ENCODE data around the gene SMURF2.

The SMURF2 gene

GRCh38 chr17:64630309-64631223 is 31.5 kb downstream of the SMURF2 start:
- no peak overlapping the region for H3K4me3 ChIP-seq (ENCODE audit: low read length)
- WGBS (ENCODE audit: insufficient coverage, insufficient read length), result no CpG with 5 or more reads among the region's 6 CpGs
- no peak for DNase-seq (ENCODE audit: low read depth, low spot score)
- no peaks in the 10 kb centered on the region for H3K9me3 ChIP-seq (ENCODE audit: control insufficient read depth, insufficient read depth, low read length)
- H3K4me1 ChIP-seq (ENCODE audit: control insufficient read depth, insufficient read depth, low read length), result no peaks in the 10 kb centered on the region
- H3K36me3 ChIP-seq (ENCODE audit: control insufficient read depth, insufficient read depth, low read length), result no peaks in the 10 kb centered on the region
- H3K27ac ChIP-seq (ENCODE audit: low read length), result no peak overlapping the region
- no peaks in the 10 kb centered on the region for H3K27me3 ChIP-seq (ENCODE audit: control insufficient read depth, insufficient read depth, low read length)

GRCh38 chr17:64628641-64629040 is 33.5 kb downstream of the SMURF2 start:
- Histone ChIP-seq H3K27ac (ENCODE audit: low read length) (no peak overlapping the region), H3K36me3 (ENCODE audit: control insufficient read depth, insufficient read depth, low read length) (no peaks in the 10 kb centered on the region), H3K4me1 (ENCODE audit: control insufficient read depth, insufficient read depth, low read length) (no peaks in the 10 kb centered on the region), H3K9me3 (ENCODE audit: control insufficient read depth, insufficient read depth, low read length) (no peaks in the 10 kb centered on the region), H3K27me3 (ENCODE audit: control insufficient read depth, insufficient read depth, low read length) (no peaks in the 10 kb centered on the region), H3K4me3 (ENCODE audit: low read length) (no peak overlapping the region)
- no peak for DNase-seq (ENCODE audit: low read depth, low spot score)
- no CpG with 5 or more reads among the region's 1 CpG for WGBS (ENCODE audit: insufficient coverage, insufficient read length)

GRCh38 chr17:64627797-64628196 is 34.3 kb downstream of the SMURF2 start:
- Histone ChIP-seq H3K27me3 (ENCODE audit: control insufficient read depth, insufficient read depth, low read length) (no peaks in the 10 kb centered on the region), H3K9me3 (ENCODE audit: control insufficient read depth, insufficient read depth, low read length) (no peaks in the 10 kb centered on the region), H3K4me1 (ENCODE audit: control insufficient read depth, insufficient read depth, low read length) (no peaks in the 10 kb centered on the region), H3K36me3 (ENCODE audit: control insufficient read depth, insufficient read depth, low read length) (no peaks in the 10 kb centered on the region), H3K27ac (ENCODE audit: low read length) (no peak overlapping the region), H3K4me3 (ENCODE audit: low read length) (no peak overlapping the region)
- no peak for DNase-seq (ENCODE audit: low read depth, low spot score)
- no CpG with 5 or more reads among the region's 5 CpGs for WGBS (ENCODE audit: insufficient coverage, insufficient read length)

GRCh38 chr17:64626827-64627226 is 35.3 kb downstream of the SMURF2 start:
- H3K36me3 ChIP-seq (ENCODE audit: control insufficient read depth, insufficient read depth, low read length), result no peaks in the 10 kb centered on the region
- H3K4me3 ChIP-seq (ENCODE audit: low read length), result no peak overlapping the region
- no peak overlapping the region for H3K27ac ChIP-seq (ENCODE audit: low read length)
- DNase-seq (ENCODE audit: low read depth, low spot score), result no peak
- H3K27me3 ChIP-seq (ENCODE audit: control insufficient read depth, insufficient read depth, low read length), result no peaks in the 10 kb centered on the region
- no peaks in the 10 kb centered on the region for H3K9me3 ChIP-seq (ENCODE audit: control insufficient read depth, insufficient read depth, low read length)
- no peaks in the 10 kb centered on the region for H3K4me1 ChIP-seq (ENCODE audit: control insufficient read depth, insufficient read depth, low read length)
- no CpG with 5 or more reads among the region's 3 CpGs for WGBS (ENCODE audit: insufficient coverage, insufficient read length)

GRCh38 chr17:64625541-64625940 is 36.6 kb downstream of the SMURF2 start:
- Histone ChIP-seq H3K27me3 (ENCODE audit: control insufficient read depth, insufficient read depth, low read length) (no peaks in the 10 kb centered on the region), H3K36me3 (ENCODE audit: control insufficient read depth, insufficient read depth, low read length) (no peaks in the 10 kb centered on the region), H3K9me3 (ENCODE audit: control insufficient read depth, insufficient read depth, low read length) (no peaks in the 10 kb centered on the region), H3K4me3 (ENCODE audit: low read length) (no peak overlapping the region), H3K27ac (ENCODE audit: low read length) (no peak overlapping the region), H3K4me1 (ENCODE audit: control insufficient read depth, insufficient read depth, low read length) (no peaks in the 10 kb centered on the region)
- no peak for DNase-seq (ENCODE audit: low read depth, low spot score)
- WGBS (ENCODE audit: insufficient coverage, insufficient read length), result no CpG with 5 or more reads among the region's 4 CpGs

- H3K27ac ChIP-seq (ENCODE audit: low read length), result no peak overlapping the region
- H3K4me1 ChIP-seq (ENCODE audit: control insufficient read depth, insufficient read depth, low read length), result no peaks in the 10 kb centered on the region
- no peaks in the 10 kb centered on the region for H3K27me3 ChIP-seq (ENCODE audit: control insufficient read depth, insufficient read depth, low read length)
- no peaks in the 10 kb centered on the region for H3K36me3 ChIP-seq (ENCODE audit: control insufficient read depth, insufficient read depth, low read length)
- WGBS (ENCODE audit: insufficient coverage, insufficient read length), result no CpG with 5 or more reads among the region's 4 CpGs
- H3K9me3 ChIP-seq (ENCODE audit: control insufficient read depth, insufficient read depth, low read length), result no peaks in the 10 kb centered on the region
- no peak for DNase-seq (ENCODE audit: low read depth, low spot score)
- no peak overlapping the region for H3K4me3 ChIP-seq (ENCODE audit: low read length)
Observed at GRCh38 chr17:64622931-64623654, 39.0 kb downstream of the SMURF2 start.

GRCh38 chr17:64621772-64622171 is 40.3 kb downstream of the SMURF2 start:
- no peaks in the 10 kb centered on the region for H3K4me1 ChIP-seq (ENCODE audit: control insufficient read depth, insufficient read depth, low read length)
- H3K36me3 ChIP-seq (ENCODE audit: control insufficient read depth, insufficient read depth, low read length), result no peaks in the 10 kb centered on the region
- no peak overlapping the region for H3K27ac ChIP-seq (ENCODE audit: low read length)
- no peaks in the 10 kb centered on the region for H3K27me3 ChIP-seq (ENCODE audit: control insufficient read depth, insufficient read depth, low read length)
- no peaks in the 10 kb centered on the region for H3K9me3 ChIP-seq (ENCODE audit: control insufficient read depth, insufficient read depth, low read length)
- no peak for DNase-seq (ENCODE audit: low read depth, low spot score)
- no CpG with 5 or more reads among the region's 6 CpGs for WGBS (ENCODE audit: insufficient coverage, insufficient read length)
- no peak overlapping the region for H3K4me3 ChIP-seq (ENCODE audit: low read length)

GRCh38 chr17:64618848-64619247 is 43.3 kb downstream of the SMURF2 start:
- DNase-seq (ENCODE audit: low read depth, low spot score), result no peak
- Histone ChIP-seq H3K27me3 (ENCODE audit: control insufficient read depth, insufficient read depth, low read length) (no peaks in the 10 kb centered on the region), H3K4me1 (ENCODE audit: control insufficient read depth, insufficient read depth, low read length) (no peaks in the 10 kb centered on the region), H3K27ac (ENCODE audit: low read length) (no peak overlapping the region), H3K9me3 (ENCODE audit: control insufficient read depth, insufficient read depth, low read length) (no peaks in the 10 kb centered on the region), H3K36me3 (ENCODE audit: control insufficient read depth, insufficient read depth, low read length) (no peaks in the 10 kb centered on the region), H3K4me3 (ENCODE audit: low read length) (no peak overlapping the region)
- WGBS (ENCODE audit: insufficient coverage, insufficient read length), result no CpG with 5 or more reads among the region's 4 CpGs

- no peak for DNase-seq (ENCODE audit: low read depth, low spot score)
- H3K9me3 ChIP-seq (ENCODE audit: control insufficient read depth, insufficient read depth, low read length), result no peaks in the 10 kb centered on the region
- H3K4me3 ChIP-seq (ENCODE audit: low read length), result no peak overlapping the region
- WGBS (ENCODE audit: insufficient coverage, insufficient read length), result no CpG with 5 or more reads among the region's 5 CpGs
- H3K36me3 ChIP-seq (ENCODE audit: control insufficient read depth, insufficient read depth, low read length), result no peaks in the 10 kb centered on the region
- no peaks in the 10 kb centered on the region for H3K27me3 ChIP-seq (ENCODE audit: control insufficient read depth, insufficient read depth, low read length)
- no peaks in the 10 kb centered on the region for H3K4me1 ChIP-seq (ENCODE audit: control insufficient read depth, insufficient read depth, low read length)
- no peak overlapping the region for H3K27ac ChIP-seq (ENCODE audit: low read length)
Observed at GRCh38 chr17:64617125-64617780, 44.9 kb downstream of the SMURF2 start.

- DNase-seq (ENCODE audit: low read depth, low spot score), result no peak
- no peak overlapping the region for H3K4me3 ChIP-seq (ENCODE audit: low read length)
- no CpG with 5 or more reads among the region's 3 CpGs for WGBS (ENCODE audit: insufficient coverage, insufficient read length)
- no peak overlapping the region for H3K27ac ChIP-seq (ENCODE audit: low read length)
- no peaks in the 10 kb centered on the region for H3K27me3 ChIP-seq (ENCODE audit: control insufficient read depth, insufficient read depth, low read length)
- no peaks in the 10 kb centered on the region for H3K9me3 ChIP-seq (ENCODE audit: control insufficient read depth, insufficient read depth, low read length)
- H3K36me3 ChIP-seq (ENCODE audit: control insufficient read depth, insufficient read depth, low read length), result no peaks in the 10 kb centered on the region
- H3K4me1 ChIP-seq (ENCODE audit: control insufficient read depth, insufficient read depth, low read length), result no peaks in the 10 kb centered on the region
Observed at GRCh38 chr17:64615028-64615677, 47.0 kb downstream of the SMURF2 start.

Data from iPS DF 6.9 (cell line).